AG04450 (cell line): ENCODE data around the gene TWNK. TPM values are rescaled to one million over a fixed set of nuclear protein-coding genes. Genes with fewer than 3 reads are reported as not detected.
A peak's percentile ranks its signal among the peaks of the same experiment; 100 is the strongest.

Experiments
- CTCF ChIA-PET: fragments of 300-600, 350-600 bp; formaldehyde crosslinking; extraction: SDS; loops from one replicate; lab custom pipeline; 2022; ENCODE audit warnings: antibody characterized with exemption, inconsistent platforms; lab: Charles Lee
- POLR2A ChIA-PET: fragments of 350-600 bp; formaldehyde crosslinking; extraction: SDS; loops from one replicate; lab custom pipeline; 2021; ENCODE audit warnings: antibody characterized with exemption, inconsistent platforms; lab: Yijun Ruan, JAX
- DNase-seq: peaks from one replicate; pipeline ENCODE4 v3.0.0-alpha.2; 2011; ENCODE audit warnings: low read depth, low spot score
- H3K27ac ChIP-seq: one replicate; pipeline ENCODE4 v1.5.1; 2012; ENCODE audit warnings: low read depth, low read length, control low read depth
- H3K27me3 ChIP-seq: one replicate; pipeline ENCODE4 v1.6.0; 2012; ENCODE audit warnings: low read length; ENCODE audit not compliant: control insufficient read depth, insufficient read depth
- H3K4me3 ChIP-seq: 2 replicates; pipeline ENCODE4 v1.5.1; 2011; ENCODE audit warnings: mild to moderate bottlenecking, low read depth, low read length, control low read depth
- H3K9me3 ChIP-seq: 2 replicates; pipeline ENCODE4 v1.5.1; 2012; ENCODE audit warnings: low read length; ENCODE audit not compliant: control insufficient read depth, insufficient read depth
- CTCF ChIP-seq: IDR thresholded peaks from 2 replicates; pipeline ENCODE4 v1.5.1; 2011; ENCODE audit warnings: low read depth, low read length, control low read depth, inconsistent platforms
- polyA plus RNA-seq: library from polyadenylated mRNA; depleted of rRNA; stranded (reverse); fragments of >200 nt; gene quantifications from 2 replicates; pipeline ENCODE4 v1.2.3, GENCODE V29; 2011

Gene TWNK
- polyA plus RNA-seq, 1 experiment = 4.3 TPM

- Histone ChIP-seq H3K27ac (peak overlapping the region; percentile 77), H3K9me3 (no peaks in the 10 kb centered on the region; the same call in 1 of the 2 replicates), H3K27me3 (no peaks in the 10 kb centered on the region), H3K4me3 (no peak overlapping the region)
- DNase-seq = no peak
- POLR2A ChIA-PET = interaction anchor here (1.1 to 2.9 kb wide), 2 partner anchors 9 to 25 kb away, joined by 3 to 20 read pairs; partner anchors contain the start of genes PDZD7 and SFXN3
- CTCF ChIA-PET = interaction anchor here (1.0 to 5.5 kb wide), 4 partner anchors 8 to 44 kb away, joined by 3 to 53 read pairs (median 11); no protein-coding TSS in a partner anchor
- TF ChIP-seq CTCF = no peak
Observed at GRCh38 chr10:101005869-101006567, 18.7 kb downstream of the TWNK start.

- DNase-seq = no peak
Observed at GRCh38 chr10:101006593-101007098, 19.3 kb downstream of the TWNK start.

GRCh38 chr10:101007099-101007711, 19.9 kb downstream of the TWNK start:
- no peak for TF ChIP-seq CTCF
- POLR2A ChIA-PET = interaction anchor here (1.0 to 2.9 kb wide), 3 partner anchors 10 to 54 kb away, joined by 4 to 20 read pairs (median 4); partner anchors contain the start of gene KAZALD1
- Histone ChIP-seq H3K27ac (peak overlapping the region; percentile 77), H3K27me3 (no peaks in the 10 kb centered on the region), H3K4me3 (no peak overlapping the region; the same call in 1 of the 2 replicates), H3K9me3 (no peaks in the 10 kb centered on the region; the same call in 1 of the 2 replicates)
- CTCF ChIA-PET = interaction anchor here (0.8 to 2.4 kb wide), 5 partner anchors 8 to 13 kb away, joined by 3 to 19 read pairs (median 3); partner anchors contain the start of gene LZTS2
- DNase-seq = no peak

More at GRCh38 chr10:101006593-101007098, 19.3 kb downstream of the TWNK start:
- TF ChIP-seq CTCF = no peak
- POLR2A ChIA-PET = interaction anchor here (1.0 to 2.9 kb wide), 3 partner anchors 9 to 55 kb away, joined by 3 to 20 read pairs (median 4); partner anchors contain the start of genes KAZALD1, PDZD7 and SFXN3
- CTCF ChIA-PET = interaction anchor here (1.0 to 2.4 kb wide), 4 partner anchors 9 to 43 kb away, joined by 3 to 19 read pairs (median 3); no protein-coding TSS in a partner anchor
- no peaks in the 10 kb centered on the region; the same call in 1 of the 2 replicates for H3K9me3 ChIP-seq
- H3K27me3 ChIP-seq = no peaks in the 10 kb centered on the region
- H3K27ac ChIP-seq = peak overlapping the region; percentile 77
- H3K4me3 ChIP-seq = no peak overlapping the region

GRCh38 chr10:101007915-101008822, 20.8 kb downstream of the TWNK start:
- H3K27ac ChIP-seq = peak overlapping the region; percentile 48
- no peaks in the 10 kb centered on the region; the same call in 1 of the 2 replicates for H3K9me3 ChIP-seq
- no peak overlapping the region for H3K4me3 ChIP-seq
- no peak for TF ChIP-seq CTCF
- no peak for DNase-seq
- CTCF ChIA-PET = interaction anchor here (0.6 to 2.4 kb wide), 7 partner anchors 9 to 34 kb away, joined by 3 to 19 read pairs (median 3); partner anchors contain the start of gene LZTS2
- POLR2A ChIA-PET = interaction anchor here (0.6 to 2.9 kb wide), 3 partner anchors 11 to 44 kb away, joined by 4 to 20 read pairs (median 4); no protein-coding TSS in a partner anchor
- no peaks in the 10 kb centered on the region for H3K27me3 ChIP-seq
